WERI-Rb-1 (cell line): ENCODE results near the gene KITLG.

Experiments
- DNase-seq: peaks from one replicate; pipeline ENCODE4 v3.0.0-alpha.2; 2020
- H3K27ac ChIP-seq: fragments of 250-450 bp; sonication (Bioruptor Pico); 2 replicates; pipeline ENCODE4 v1.5.1; 2020; ENCODE audit warnings: mild to moderate bottlenecking, moderate library complexity
- H3K27me3 ChIP-seq: fragments of 250-450 bp; sonication (Bioruptor Pico); 2 replicates; pipeline ENCODE4 v1.5.1; 2021; ENCODE audit warnings: mild to moderate bottlenecking, low read depth, moderate library complexity; ENCODE audit not compliant: insufficient read depth, severe bottlenecking
- H3K36me3 ChIP-seq: fragments of 250-450 bp; sonication (Bioruptor Pico); 2 replicates; pipeline ENCODE4 v1.5.1; 2020; ENCODE audit warnings: mild to moderate bottlenecking, moderate library complexity
- H3K4me3 ChIP-seq: 2 replicates; pipeline ENCODE4 v1.5.1; 2011; ENCODE audit warnings: low read depth, mild to moderate bottlenecking, control low read depth, low read length
- H3K9me3 ChIP-seq: fragments of 250-450 bp; sonication (Bioruptor Pico); 2 replicates; pipeline ENCODE4 v1.5.1; 2021; ENCODE audit warnings: mild to moderate bottlenecking, moderate library complexity; ENCODE audit not compliant: severe bottlenecking
- TF ChIP-seq, protein P1 (sequence below): IDR thresholded peaks from 2 replicates; pipeline ENCODE4 v1.5.1; 2011; ENCODE audit warnings: low read depth, mild to moderate bottlenecking, control low read depth, inconsistent platforms, low read length

The KITLG gene

DNA sequence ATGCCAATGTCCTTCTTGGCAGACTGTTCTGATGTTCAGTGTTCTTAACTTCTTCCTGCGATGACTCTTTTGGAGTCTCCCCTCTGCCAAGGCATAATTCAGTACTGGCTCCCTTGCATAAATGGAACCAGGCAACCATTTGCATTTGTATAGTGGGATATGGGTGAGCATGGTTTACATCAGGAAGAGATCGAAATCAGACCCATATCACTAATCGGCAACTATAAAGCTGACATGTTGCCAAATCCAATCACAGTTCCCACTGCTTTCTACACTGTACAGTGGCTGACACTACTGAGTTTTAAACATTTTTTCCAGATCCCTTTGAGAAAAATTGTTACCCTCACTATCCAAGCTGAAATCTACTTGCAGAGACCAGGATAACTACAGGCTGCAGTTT lies 83.8 kb downstream of the KITLG start:
- H3K27ac ChIP-seq = no peak overlapping the region
- peaks cover 6% of the 10 kb centered on the region for H3K27me3 ChIP-seq
- no peak overlapping the region for H3K4me3 ChIP-seq
- no peaks in the 10 kb centered on the region for H3K9me3 ChIP-seq
- TF ChIP-seq, protein P1, sequence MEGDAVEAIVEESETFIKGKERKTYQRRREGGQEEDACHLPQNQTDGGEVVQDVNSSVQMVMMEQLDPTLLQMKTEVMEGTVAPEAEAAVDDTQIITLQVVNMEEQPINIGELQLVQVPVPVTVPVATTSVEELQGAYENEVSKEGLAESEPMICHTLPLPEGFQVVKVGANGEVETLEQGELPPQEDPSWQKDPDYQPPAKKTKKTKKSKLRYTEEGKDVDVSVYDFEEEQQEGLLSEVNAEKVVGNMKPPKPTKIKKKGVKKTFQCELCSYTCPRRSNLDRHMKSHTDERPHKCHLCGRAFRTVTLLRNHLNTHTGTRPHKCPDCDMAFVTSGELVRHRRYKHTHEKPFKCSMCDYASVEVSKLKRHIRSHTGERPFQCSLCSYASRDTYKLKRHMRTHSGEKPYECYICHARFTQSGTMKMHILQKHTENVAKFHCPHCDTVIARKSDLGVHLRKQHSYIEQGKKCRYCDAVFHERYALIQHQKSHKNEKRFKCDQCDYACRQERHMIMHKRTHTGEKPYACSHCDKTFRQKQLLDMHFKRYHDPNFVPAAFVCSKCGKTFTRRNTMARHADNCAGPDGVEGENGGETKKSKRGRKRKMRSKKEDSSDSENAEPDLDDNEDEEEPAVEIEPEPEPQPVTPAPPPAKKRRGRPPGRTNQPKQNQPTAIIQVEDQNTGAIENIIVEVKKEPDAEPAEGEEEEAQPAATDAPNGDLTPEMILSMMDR = no peak
- H3K36me3 ChIP-seq = no peaks in the 10 kb centered on the region
- no peak for DNase-seq

DNA sequence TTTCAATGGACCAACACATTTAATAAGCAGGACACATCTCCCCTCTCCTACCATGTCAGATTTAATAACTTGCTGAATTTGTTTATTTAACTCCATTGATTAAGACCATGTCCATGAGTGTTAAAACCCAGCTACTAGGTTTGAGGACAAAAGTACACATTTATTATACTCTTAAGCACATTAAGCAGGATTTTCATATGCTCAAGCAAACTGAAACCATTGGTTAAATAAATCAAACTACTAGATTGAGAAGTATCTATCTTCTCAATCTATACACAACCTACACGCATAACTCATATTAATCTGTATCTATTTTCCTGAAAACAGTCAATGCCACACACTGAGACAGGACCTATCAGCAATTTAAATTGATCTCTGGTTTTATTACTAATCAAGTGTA lies 85.2 kb downstream of the KITLG start:
- no peak for DNase-seq
- no peaks in the 10 kb centered on the region for H3K9me3 ChIP-seq
- H3K27ac ChIP-seq = no peak overlapping the region
- TF ChIP-seq, protein P1 = no peak
- no peaks in the 10 kb centered on the region for H3K36me3 ChIP-seq
- peaks cover 10% of the 10 kb centered on the region for H3K27me3 ChIP-seq
- no peak overlapping the region for H3K4me3 ChIP-seq

DNA sequence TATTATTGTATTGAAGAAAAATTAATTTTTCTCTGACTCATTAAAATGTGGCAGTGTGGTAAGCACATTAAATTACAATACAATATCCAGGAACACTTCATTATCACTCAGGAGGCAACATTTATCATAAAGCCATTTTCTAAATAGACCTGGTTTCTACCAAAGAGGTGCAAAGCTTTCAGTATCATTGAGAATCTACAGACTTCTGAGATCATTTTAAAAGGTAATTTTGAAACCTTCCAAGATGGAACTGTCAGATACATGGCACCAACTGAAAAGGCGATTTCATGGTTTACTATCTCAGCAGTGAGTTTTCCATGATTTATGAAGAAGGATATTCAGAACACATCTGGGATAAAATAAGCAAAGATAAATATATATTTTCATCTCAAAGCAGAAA lies 85.8 kb downstream of the KITLG start:
- TF ChIP-seq, protein P1 = no peak
- no peak for DNase-seq
- H3K27ac ChIP-seq = no peak overlapping the region

DNA sequence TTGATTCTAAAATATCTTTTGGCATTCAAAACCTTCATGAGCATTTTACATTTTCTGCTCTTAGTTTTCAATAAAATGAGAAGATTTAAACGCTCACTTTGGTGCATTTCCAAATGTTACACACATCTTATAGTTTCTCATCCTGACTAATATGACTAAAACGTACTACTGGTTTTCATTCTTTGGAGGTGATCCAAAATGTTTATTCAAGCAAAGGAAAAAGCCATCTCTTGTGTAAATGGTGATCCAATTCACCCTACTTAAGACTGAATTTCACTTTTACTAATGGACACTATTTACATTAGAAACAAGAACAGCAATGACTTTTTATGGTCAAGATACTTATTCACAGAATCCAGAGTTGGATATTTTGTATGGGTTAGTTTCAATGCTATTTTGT lies 86.6 kb downstream of the KITLG start:
- TF ChIP-seq, protein P1 = no peak
- Histone ChIP-seq H3K9me3 (no peaks in the 10 kb centered on the region), H3K27ac (no peak overlapping the region), H3K4me3 (no peak overlapping the region), H3K27me3 (peaks cover 15% of the 10 kb centered on the region), H3K36me3 (no peaks in the 10 kb centered on the region)
- DNase-seq = no peak

More for the DNA sequence above, 85.8 kb downstream of the KITLG start:
- no peaks in the 10 kb centered on the region for H3K9me3 ChIP-seq
- peaks cover 10% of the 10 kb centered on the region for H3K27me3 ChIP-seq
- H3K4me3 ChIP-seq = no peak overlapping the region
- H3K36me3 ChIP-seq = no peaks in the 10 kb centered on the region

DNA sequence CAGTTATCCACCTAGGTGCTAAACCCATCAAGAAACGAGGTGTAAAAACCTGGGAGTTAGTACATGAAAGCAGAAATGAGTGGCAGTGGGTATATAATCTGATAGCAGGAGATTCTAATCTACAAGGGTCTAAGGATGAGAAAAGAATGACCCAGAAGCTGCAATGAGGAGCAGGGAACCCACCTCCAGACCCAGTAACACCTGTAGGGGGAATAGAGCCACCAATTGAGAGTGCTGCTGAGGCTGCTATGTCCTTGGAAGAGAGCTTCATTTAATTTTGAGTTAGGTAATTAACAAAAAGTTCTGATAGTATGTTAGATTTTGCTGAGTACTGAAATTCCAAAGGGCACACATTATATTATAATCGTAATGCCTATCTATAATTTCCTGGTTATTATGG lies 89.8 kb downstream of the KITLG start:
- Histone ChIP-seq H3K27ac (no peak overlapping the region), H3K4me3 (no peak overlapping the region), H3K36me3 (no peaks in the 10 kb centered on the region), H3K27me3 (peaks cover 17% of the 10 kb centered on the region), H3K9me3 (no peaks in the 10 kb centered on the region)
- TF ChIP-seq, protein P1 = no peak
- no peak for DNase-seq

DNA sequence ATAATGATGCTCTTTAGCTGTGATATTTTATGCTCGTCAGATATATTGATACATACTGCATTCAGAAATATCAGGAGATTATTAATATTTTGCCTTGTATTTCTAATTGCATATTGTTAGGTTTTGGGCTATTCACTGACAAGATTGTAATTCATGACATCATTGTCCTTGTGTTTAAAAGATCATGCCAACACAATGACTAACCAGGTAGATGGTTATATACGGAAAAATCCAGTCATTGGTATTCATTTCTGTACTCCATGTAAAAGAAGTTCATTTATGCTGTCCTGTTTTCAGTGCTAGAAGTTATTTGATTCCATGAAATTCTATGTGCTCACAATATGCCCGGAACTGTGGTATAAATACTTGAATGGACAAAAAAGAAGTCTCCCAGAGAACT lies 107.5 kb downstream of the KITLG start:
- Histone ChIP-seq H3K36me3 (no peaks in the 10 kb centered on the region), H3K9me3 (no peaks in the 10 kb centered on the region), H3K27ac (no peak overlapping the region), H3K27me3 (peaks cover 10% of the 10 kb centered on the region), H3K4me3 (no peak overlapping the region)
- DNase-seq = no peak
- TF ChIP-seq, protein P1 = no peak
